ENCODE results near the gene DHX8.
"Not testable (repeated sequence)": the region's sequence is repeated elsewhere in the genome, so short reads cannot be mapped to it uniquely, and the experiment has no call there.

DHX8 gene

GRCh38 chr17:43461185-43461584 lies 22.6 kb upstream of the DHX8 start:
- Histone ChIP-seq H3K18ac (ENCODE audit: low read length) (no peak overlapping the region), H2BK120ac (ENCODE audit: insufficient read depth, low read length, poor library complexity) (no peak overlapping the region), H4K8ac (ENCODE audit: low read depth, low read length) (no peak overlapping the region), H4K91ac (ENCODE audit: low read depth, low read length) (no peak overlapping the region), H3K4me3 (ENCODE audit: low read depth, low read length) (no peak overlapping the region), H3K4me1 (ENCODE audit: control insufficient read depth in 1 of 2, insufficient read depth in 2 of 2, low read length in 2 of 2) (peaks cover 0 to 1% of the 10 kb centered on the region in 2 experiments), H3K79me1 (ENCODE audit: low read length) (no peaks in the 10 kb centered on the region), H4K12ac (ENCODE audit: low read depth, low read length) (no peak overlapping the region), H3K36me3 (ENCODE audit: control insufficient read depth in 1 of 2, insufficient read depth in 2 of 2, low read length in 2 of 2) (no peaks in the 10 kb centered on the region), H2AFZ (ENCODE audit: insufficient read depth, low read length, poor library complexity) (no peak overlapping the region), H3K4ac (ENCODE audit: low read depth, low read length) (no peak overlapping the region), H3K27me3 (ENCODE audit: insufficient read depth, low read length) (no peaks in the 10 kb centered on the region), H2AK5ac (ENCODE audit: low read length) (no peak overlapping the region), H3K14ac (ENCODE audit: low read length) (no peak overlapping the region), H3K9me3 (ENCODE audit: insufficient read depth, low read depth, low read length) (no peaks in the 10 kb centered on the region), H3K79me2 (ENCODE audit: control insufficient read depth, insufficient read depth, low read length, poor library complexity) (no peaks in the 10 kb centered on the region), H3K4me2 (ENCODE audit: low read length) (no peak overlapping the region), H3K9ac (ENCODE audit: low read length) (no peak overlapping the region), H2BK12ac (ENCODE audit: low read length) (no peak overlapping the region), H3K23ac (ENCODE audit: low read length) (no peak overlapping the region), H2BK5ac (ENCODE audit: low read depth, low read length, poor library complexity) (no peak overlapping the region), H3K27ac (ENCODE audit: low read depth, low read length) (no peak overlapping the region)
- no CpG with 5 or more reads among the region's 1 CpG for WGBS (ENCODE audit: extremely low coverage, insufficient coverage, insufficient read length)
- no peak for DNase-seq

- H3K4me2 ChIP-seq (ENCODE audit: low read length); H2BK120ac ChIP-seq (ENCODE audit: insufficient read depth, low read length, poor library complexity); H3K4ac ChIP-seq (ENCODE audit: low read depth, low read length); H3K36me3 ChIP-seq (ENCODE audit: control insufficient read depth in 1 of 2, insufficient read depth in 2 of 2, low read length in 2 of 2); H2AFZ ChIP-seq (ENCODE audit: insufficient read depth, low read length, poor library complexity); H3K9me3 ChIP-seq (ENCODE audit: insufficient read depth, low read depth, low read length); H2BK5ac ChIP-seq (ENCODE audit: low read depth, low read length, poor library complexity); H3K27me3 ChIP-seq (ENCODE audit: insufficient read depth, low read length); H3K27ac ChIP-seq (ENCODE audit: low read depth, low read length); DNase-seq; H3K23ac ChIP-seq (ENCODE audit: low read length); H4K8ac ChIP-seq (ENCODE audit: low read depth, low read length); H3K9ac ChIP-seq (ENCODE audit: low read length); H3K4me1 ChIP-seq (ENCODE audit: control insufficient read depth in 1 of 2, insufficient read depth in 2 of 2, low read length in 2 of 2); H3K4me3 ChIP-seq (ENCODE audit: low read depth, low read length); H3K79me1 ChIP-seq (ENCODE audit: low read length); H3K18ac ChIP-seq (ENCODE audit: low read length); H4K12ac ChIP-seq (ENCODE audit: low read depth, low read length); H2AK5ac ChIP-seq (ENCODE audit: low read length); H4K91ac ChIP-seq (ENCODE audit: low read depth, low read length); H3K79me2 ChIP-seq (ENCODE audit: control insufficient read depth, insufficient read depth, low read length, poor library complexity); H3K14ac ChIP-seq (ENCODE audit: low read length); H2BK12ac ChIP-seq (ENCODE audit: low read length): not testable (repeated sequence)
- no CpG with 5 or more reads among the region's 4 CpGs for WGBS (ENCODE audit: extremely low coverage, insufficient coverage, insufficient read length)
These were observed 21.2 kb upstream of the DHX8 start for GRCh38 chr17:43462569-43462968.

- DNase-seq: no peak
These were observed 20.5 kb upstream of the DHX8 start for GRCh38 chr17:43463241-43463640.

GRCh38 chr17:43464046-43464445 lies 19.7 kb upstream of the DHX8 start:
- no peaks in the 10 kb centered on the region for H3K9me3 ChIP-seq (ENCODE audit: insufficient read depth, low read depth, low read length)
- H4K12ac ChIP-seq (ENCODE audit: low read depth, low read length): no peak overlapping the region
- no CpG with 5 or more reads among the region's 1 CpG for WGBS (ENCODE audit: extremely low coverage, insufficient coverage, insufficient read length)
- no peak overlapping the region for H2BK120ac ChIP-seq (ENCODE audit: insufficient read depth, low read length, poor library complexity)
- H3K4me2 ChIP-seq (ENCODE audit: low read length): no peak overlapping the region
- H2BK5ac ChIP-seq (ENCODE audit: low read depth, low read length, poor library complexity): no peak overlapping the region
- no peaks in the 10 kb centered on the region for H3K27me3 ChIP-seq (ENCODE audit: insufficient read depth, low read length)
- H3K18ac ChIP-seq (ENCODE audit: low read length): no peak overlapping the region
- H3K36me3 ChIP-seq (ENCODE audit: control insufficient read depth in 1 of 2, insufficient read depth in 2 of 2, low read length in 2 of 2): no peaks in the 10 kb centered on the region
- no peak for DNase-seq
- H2AK5ac ChIP-seq (ENCODE audit: low read length): no peak overlapping the region
- H3K4me3 ChIP-seq (ENCODE audit: low read depth, low read length): no peak overlapping the region
- no peaks in the 10 kb centered on the region for H3K79me1 ChIP-seq (ENCODE audit: low read length)
- no peak overlapping the region for H4K91ac ChIP-seq (ENCODE audit: low read depth, low read length)
- no peak overlapping the region for H3K27ac ChIP-seq (ENCODE audit: low read depth, low read length)
- no peaks in the 10 kb centered on the region for H3K79me2 ChIP-seq (ENCODE audit: control insufficient read depth, insufficient read depth, low read length, poor library complexity)
- H3K4me1 ChIP-seq (ENCODE audit: control insufficient read depth in 1 of 2, insufficient read depth in 2 of 2, low read length in 2 of 2): peaks cover 1 to 3% of the 10 kb centered on the region in 2 experiments
- H2BK12ac ChIP-seq (ENCODE audit: low read length): no peak overlapping the region
- H3K23ac ChIP-seq (ENCODE audit: low read length): no peak overlapping the region
- no peak overlapping the region for H3K4ac ChIP-seq (ENCODE audit: low read depth, low read length)
- H4K8ac ChIP-seq (ENCODE audit: low read depth, low read length): no peak overlapping the region
- H2AFZ ChIP-seq (ENCODE audit: insufficient read depth, low read length, poor library complexity): no peak overlapping the region
- no peak overlapping the region for H3K14ac ChIP-seq (ENCODE audit: low read length)
- no peak overlapping the region for H3K9ac ChIP-seq (ENCODE audit: low read length)

More at GRCh38 chr17:43463241-43463640, 20.5 kb upstream of the DHX8 start:
- H3K27ac ChIP-seq (ENCODE audit: low read depth, low read length): no peak overlapping the region
- no peak overlapping the region for H4K8ac ChIP-seq (ENCODE audit: low read depth, low read length)
- H3K79me1 ChIP-seq (ENCODE audit: low read length): no peaks in the 10 kb centered on the region
- H3K9me3 ChIP-seq (ENCODE audit: insufficient read depth, low read depth, low read length): no peaks in the 10 kb centered on the region
- WGBS (ENCODE audit: extremely low coverage, insufficient coverage, insufficient read length): no CpG with 5 or more reads among the region's 4 CpGs
- no peaks in the 10 kb centered on the region for H3K27me3 ChIP-seq (ENCODE audit: insufficient read depth, low read length)
- H3K14ac ChIP-seq (ENCODE audit: low read length): no peak overlapping the region
- H3K9ac ChIP-seq (ENCODE audit: low read length): no peak overlapping the region
- no peak overlapping the region for H2AK5ac ChIP-seq (ENCODE audit: low read length)
- no peak overlapping the region for H4K91ac ChIP-seq (ENCODE audit: low read depth, low read length)
- H3K36me3 ChIP-seq (ENCODE audit: control insufficient read depth in 1 of 2, insufficient read depth in 2 of 2, low read length in 2 of 2): no peaks in the 10 kb centered on the region
- no peak overlapping the region for H3K4me3 ChIP-seq (ENCODE audit: low read depth, low read length)
- H2BK120ac ChIP-seq (ENCODE audit: insufficient read depth, low read length, poor library complexity): no peak overlapping the region
- H3K4ac ChIP-seq (ENCODE audit: low read depth, low read length): no peak overlapping the region
- no peak overlapping the region for H2BK5ac ChIP-seq (ENCODE audit: low read depth, low read length, poor library complexity)
- H4K12ac ChIP-seq (ENCODE audit: low read depth, low read length): no peak overlapping the region
- no peak overlapping the region for H2AFZ ChIP-seq (ENCODE audit: insufficient read depth, low read length, poor library complexity)
- H3K79me2 ChIP-seq (ENCODE audit: control insufficient read depth, insufficient read depth, low read length, poor library complexity): no peaks in the 10 kb centered on the region
- H3K18ac ChIP-seq (ENCODE audit: low read length): no peak overlapping the region
- H2BK12ac ChIP-seq (ENCODE audit: low read length): no peak overlapping the region
- no peak overlapping the region for H3K23ac ChIP-seq (ENCODE audit: low read length)
- H3K4me1 ChIP-seq (ENCODE audit: control insufficient read depth in 1 of 2, insufficient read depth in 2 of 2, low read length in 2 of 2): peaks cover 0 to 1% of the 10 kb centered on the region in 2 experiments
- H3K4me2 ChIP-seq (ENCODE audit: low read length): no peak overlapping the region

Measured in trophoblast cell (in vitro differentiated cells and primary cell).